ENCODE measurements around the gene DOCK4. TPM values are rescaled to one million over a fixed set of nuclear protein-coding genes. Genes with fewer than 3 reads are reported as not detected.

The DOCK4 gene
- total and polyA plus RNA-seq, 4 donors = 7.2 to 48.9 (median 12.8) TPM

DNA sequence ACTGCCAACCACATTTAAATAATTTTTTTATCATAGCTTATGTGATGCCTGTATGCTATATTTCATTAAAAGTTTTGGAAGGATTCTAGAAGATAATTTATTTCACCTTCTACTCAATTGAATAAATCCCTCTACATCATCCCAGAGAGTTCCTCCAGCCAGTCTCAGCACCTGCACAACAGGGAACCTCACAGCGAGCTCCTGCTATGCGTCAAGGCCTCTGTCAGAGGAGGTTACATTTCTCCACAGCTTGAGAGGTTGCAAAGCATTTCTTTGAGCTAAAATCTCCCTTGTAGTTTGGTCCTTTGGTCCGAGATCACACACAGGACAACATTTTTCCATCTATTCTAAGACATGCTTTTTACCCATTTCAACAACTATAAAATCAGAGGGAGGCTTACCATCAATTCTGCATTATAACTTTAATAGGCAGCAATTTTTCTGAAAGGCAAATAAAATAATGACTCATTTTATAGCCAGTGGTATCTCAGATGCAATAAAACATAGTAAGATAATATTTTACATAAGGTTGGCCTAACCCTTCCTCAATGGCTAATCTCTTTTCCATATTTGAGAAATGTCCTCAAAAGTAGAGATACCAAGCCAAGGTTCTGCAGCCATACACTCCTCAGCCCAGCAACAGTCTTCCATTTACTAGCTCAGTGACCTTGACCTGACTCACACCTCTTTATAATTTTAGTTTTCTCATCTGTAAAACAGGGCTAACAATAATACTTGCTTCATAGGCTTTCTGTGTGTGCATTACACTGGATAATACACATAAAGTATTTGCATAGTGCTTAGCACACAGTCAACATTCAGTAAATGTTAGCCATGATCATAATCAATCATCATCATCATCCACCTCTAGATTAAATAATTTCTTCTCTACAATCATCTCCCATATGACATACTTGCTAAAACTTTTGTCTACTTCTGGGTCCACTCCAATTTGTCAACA, 68.8 kb downstream of the DOCK4 start:
- DNase-seq (ENCODE audit: low spot score) = no peak
- no peaks in the 10 kb centered on the region for H3K36me3 ChIP-seq (ENCODE audit: control insufficient read depth in 4 of 4, insufficient read depth in 3 of 4, low read depth in 1 of 4, low read length in 3 of 4)
- H3K27me3 ChIP-seq (ENCODE audit: control insufficient read depth in 4 of 4, insufficient read depth in 4 of 4, low read length in 3 of 4) = no peaks in the 10 kb centered on the region
- peak overlapping the region in 1 of 2 donors; percentile 78 for H3K27ac ChIP-seq (ENCODE audit: low read depth in 1 of 2, low read length in 2 of 2)
- no peak overlapping the region for H3K9ac ChIP-seq (ENCODE audit: low read depth in 1 of 2, low read length in 2 of 2)
- TF ChIP-seq HNF4A (conservative IDR thresholded peaks at IDR 0.05) (no peak), TAF1 (conservative IDR thresholded peaks at IDR 0.05) (no peak), FOXA2 (IDR thresholded peaks at IDR 0.05) (no peak), ATF3 (IDR thresholded peaks at IDR 0.05) (no peak), FOXA1 (IDR thresholded peaks at IDR 0.05) (no peak), NR2F2 (IDR thresholded peaks at IDR 0.05) (no peak), MAX (IDR thresholded peaks at IDR 0.05) (no peak), ZBTB33 (IDR thresholded peaks at IDR 0.05) (no peak), RAD21 (IDR thresholded peaks at IDR 0.05) (no peak), JUND (IDR thresholded peaks at IDR 0.05) (no peak), CTCF (IDR thresholded peaks at IDR 0.05; ENCODE audit: low read depth, low read length, missing input control) (no peak), GABPA (IDR thresholded peaks at IDR 0.05 in 1 of 2, conservative IDR thresholded peaks at IDR 0.05 in 1 of 2) (no peak), EGR1 (IDR thresholded peaks at IDR 0.05; ENCODE audit: low read depth in 2 of 2) (no peak), SP1 (IDR thresholded peaks at IDR 0.05) (no peak)
- TF ChIP-seq, protein P1, sequence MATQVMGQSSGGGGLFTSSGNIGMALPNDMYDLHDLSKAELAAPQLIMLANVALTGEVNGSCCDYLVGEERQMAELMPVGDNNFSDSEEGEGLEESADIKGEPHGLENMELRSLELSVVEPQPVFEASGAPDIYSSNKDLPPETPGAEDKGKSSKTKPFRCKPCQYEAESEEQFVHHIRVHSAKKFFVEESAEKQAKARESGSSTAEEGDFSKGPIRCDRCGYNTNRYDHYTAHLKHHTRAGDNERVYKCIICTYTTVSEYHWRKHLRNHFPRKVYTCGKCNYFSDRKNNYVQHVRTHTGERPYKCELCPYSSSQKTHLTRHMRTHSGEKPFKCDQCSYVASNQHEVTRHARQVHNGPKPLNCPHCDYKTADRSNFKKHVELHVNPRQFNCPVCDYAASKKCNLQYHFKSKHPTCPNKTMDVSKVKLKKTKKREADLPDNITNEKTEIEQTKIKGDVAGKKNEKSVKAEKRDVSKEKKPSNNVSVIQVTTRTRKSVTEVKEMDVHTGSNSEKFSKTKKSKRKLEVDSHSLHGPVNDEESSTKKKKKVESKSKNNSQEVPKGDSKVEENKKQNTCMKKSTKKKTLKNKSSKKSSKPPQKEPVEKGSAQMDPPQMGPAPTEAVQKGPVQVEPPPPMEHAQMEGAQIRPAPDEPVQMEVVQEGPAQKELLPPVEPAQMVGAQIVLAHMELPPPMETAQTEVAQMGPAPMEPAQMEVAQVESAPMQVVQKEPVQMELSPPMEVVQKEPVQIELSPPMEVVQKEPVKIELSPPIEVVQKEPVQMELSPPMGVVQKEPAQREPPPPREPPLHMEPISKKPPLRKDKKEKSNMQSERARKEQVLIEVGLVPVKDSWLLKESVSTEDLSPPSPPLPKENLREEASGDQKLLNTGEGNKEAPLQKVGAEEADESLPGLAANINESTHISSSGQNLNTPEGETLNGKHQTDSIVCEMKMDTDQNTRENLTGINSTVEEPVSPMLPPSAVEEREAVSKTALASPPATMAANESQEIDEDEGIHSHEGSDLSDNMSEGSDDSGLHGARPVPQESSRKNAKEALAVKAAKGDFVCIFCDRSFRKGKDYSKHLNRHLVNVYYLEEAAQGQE (IDR thresholded peaks at IDR 0.05) = no peak
- H3K4me1 ChIP-seq (ENCODE audit: control insufficient read depth in 4 of 4, insufficient read depth in 4 of 4, low read length in 3 of 4) = peaks cover under 1 to 21% (median 10%) of the 10 kb centered on the region in 4 donors
- no peak overlapping the region for H3K4me3 ChIP-seq (ENCODE audit: low read depth in 1 of 3, low read length in 3 of 3)
- WGBS = 91% methylated on average over 3 of the region's 3 CpGs
- H3K9me3 ChIP-seq (ENCODE audit: control insufficient read depth in 4 of 4, low read length in 3 of 4) = no peaks in the 10 kb centered on the region

Measured in liver (tissue), 9 donors.